HEK293 (cell line): Measurements from ENCODE around the gene OBSCN.

Source experiments
- CTCF ChIA-PET: fragments of 350-600 bp; formaldehyde crosslinking; extraction: SDS; loops from one replicate; lab custom pipeline; 2021; ENCODE audit warnings: antibody characterized with exemption; lab: Yijun Ruan, JAX
- POLR2A ChIA-PET: fragments of 300-600 bp; formaldehyde crosslinking; extraction: SDS; loops from one replicate; lab custom pipeline; 2020; ENCODE audit warnings: antibody characterized with exemption, inconsistent platforms; lab: Yijun Ruan, JAX
- H3K27ac ChIP-seq: fragments of 200-500 bp; sonication (Bioruptor generic); 2 replicates; pipeline ENCODE4 v1.5.1; 2014; ENCODE audit warnings: low read depth, low read length, control low read depth, inconsistent platforms; ENCODE audit errors: extremely low read depth
- H3K36me3 ChIP-seq, 2 experiments: fragments of 200-500 bp in 1 of 2; sonication (Bioruptor generic) in 1 of 2; 1 replicate in 1 of 2; 2 replicates in 1 of 2; pipeline ENCODE4 v1.5.1; 2014 to 2017; ENCODE audit warnings: inconsistent platforms in 2 of 2, low read length in 2 of 2; ENCODE audit not compliant: control insufficient read depth in 2 of 2, insufficient read depth in 1 of 2
- H3K4me1 ChIP-seq: fragments of 200-500 bp; sonication (Bioruptor generic); 2 replicates; pipeline ENCODE4 v1.5.1; 2014; ENCODE audit warnings: mild to moderate bottlenecking, low read length, inconsistent platforms; ENCODE audit not compliant: control insufficient read depth, insufficient read depth
- H3K4me3 ChIP-seq: 2 replicates; pipeline ENCODE4 v1.5.1; 2011; ENCODE audit warnings: low read depth, mild to moderate bottlenecking, control low read depth, low read length, moderate library complexity
- H3K9me3 ChIP-seq: fragments of 200-500 bp; sonication (Bioruptor generic); 2 replicates; pipeline ENCODE4 v1.5.1; 2014; ENCODE audit warnings: low read depth, low read length, inconsistent platforms; ENCODE audit not compliant: control insufficient read depth, insufficient read depth
- BCL11A ChIP-seq: fragments of 450-650 bp; formaldehyde crosslinking; IDR thresholded peaks from 2 replicates; pipeline ENCODE4 v1.5.1; 2016; ENCODE audit warnings: low read depth, missing biosample characterization, missing genetic modification characterization
- BCL11B ChIP-seq: fragments of 450-650 bp; formaldehyde crosslinking; IDR thresholded peaks from 2 replicates; pipeline ENCODE4 v1.5.1; 2016; ENCODE audit warnings: low read depth, missing biosample characterization, missing genetic modification characterization
- SP7 ChIP-seq: fragments of 450-650 bp; formaldehyde crosslinking; IDR thresholded peaks from 2 replicates; pipeline ENCODE4 v1.5.1; 2016; ENCODE audit warnings: missing biosample characterization, missing genetic modification characterization
- ZBTB17 ChIP-seq: fragments of 450-650 bp; formaldehyde crosslinking; IDR thresholded peaks from 2 replicates; pipeline ENCODE4 v1.5.1; 2016; ENCODE audit warnings: missing biosample characterization, missing genetic modification characterization
- ZBTB7A ChIP-seq: fragments of 450-650 bp; formaldehyde crosslinking; IDR thresholded peaks from 2 replicates; pipeline ENCODE4 v1.5.1; 2016; ENCODE audit warnings: low read depth, missing biosample characterization, missing genetic modification characterization
- ZNF121 ChIP-seq: fragments of 450-650 bp; formaldehyde crosslinking; IDR thresholded peaks from 2 replicates; pipeline ENCODE4 v1.5.1; 2016; ENCODE audit warnings: missing biosample characterization, missing genetic modification characterization
- ZNF155 ChIP-seq: fragments of 450-650 bp; formaldehyde crosslinking; IDR thresholded peaks from 2 replicates; pipeline ENCODE4 v1.5.1; 2016; ENCODE audit warnings: missing biosample characterization, missing genetic modification characterization
- ZNF2 ChIP-seq: fragments of 450-650 bp; formaldehyde crosslinking; IDR thresholded peaks from 2 replicates; pipeline ENCODE4 v1.5.1; 2016; ENCODE audit warnings: missing biosample characterization, missing genetic modification characterization
- ZNF214 ChIP-seq: fragments of 450-650 bp; formaldehyde crosslinking; IDR thresholded peaks from 2 replicates; pipeline ENCODE4 v1.5.1; 2017; ENCODE audit warnings: missing biosample characterization, mild to moderate bottlenecking, missing genetic modification characterization, borderline replicate concordance
- ZNF23 ChIP-seq: fragments of 450-650 bp; formaldehyde crosslinking; IDR thresholded peaks from 2 replicates; pipeline ENCODE4 v1.5.1; 2016; ENCODE audit warnings: missing biosample characterization, missing genetic modification characterization, borderline replicate concordance
- ZNF24 ChIP-seq: fragments of 450-650 bp; formaldehyde crosslinking; IDR thresholded peaks from 2 replicates; pipeline ENCODE4 v1.5.1; 2016; ENCODE audit warnings: missing biosample characterization, missing genetic modification characterization
- ZNF302 ChIP-seq: fragments of 450-650 bp; formaldehyde crosslinking; IDR thresholded peaks from 2 replicates; pipeline ENCODE4 v1.5.1; 2016; ENCODE audit warnings: missing biosample characterization, missing genetic modification characterization, low read depth
- ZNF510 ChIP-seq: fragments of 450-650 bp; formaldehyde crosslinking; IDR thresholded peaks from 2 replicates; pipeline ENCODE4 v1.5.1; 2018; ENCODE audit warnings: mild to moderate bottlenecking, missing genetic modification characterization, missing biosample characterization; ENCODE audit not compliant: insufficient replicate concordance
- ZNF521 ChIP-seq: fragments of 450-650 bp; formaldehyde crosslinking; IDR thresholded peaks from 2 replicates; pipeline ENCODE4 v1.5.1; 2017; ENCODE audit warnings: missing biosample characterization, mild to moderate bottlenecking, missing genetic modification characterization
- ZSCAN23 ChIP-seq: fragments of 450-650 bp; formaldehyde crosslinking; IDR thresholded peaks from 2 replicates; pipeline ENCODE4 v1.5.1; 2016; ENCODE audit warnings: missing biosample characterization, missing genetic modification characterization
- TF ChIP-seq, protein P1 (sequence below): fragments of 450-650 bp; formaldehyde crosslinking; IDR thresholded peaks from 2 replicates; pipeline ENCODE4 v1.5.1; 2017; ENCODE audit warnings: missing biosample characterization, missing genetic modification characterization
- TF ChIP-seq, protein P2 (sequence below): fragments of 450-650 bp; formaldehyde crosslinking; IDR thresholded peaks from 2 replicates; pipeline ENCODE4 v1.5.1; 2016; ENCODE audit warnings: missing biosample characterization, missing genetic modification characterization

The OBSCN gene

DNA sequence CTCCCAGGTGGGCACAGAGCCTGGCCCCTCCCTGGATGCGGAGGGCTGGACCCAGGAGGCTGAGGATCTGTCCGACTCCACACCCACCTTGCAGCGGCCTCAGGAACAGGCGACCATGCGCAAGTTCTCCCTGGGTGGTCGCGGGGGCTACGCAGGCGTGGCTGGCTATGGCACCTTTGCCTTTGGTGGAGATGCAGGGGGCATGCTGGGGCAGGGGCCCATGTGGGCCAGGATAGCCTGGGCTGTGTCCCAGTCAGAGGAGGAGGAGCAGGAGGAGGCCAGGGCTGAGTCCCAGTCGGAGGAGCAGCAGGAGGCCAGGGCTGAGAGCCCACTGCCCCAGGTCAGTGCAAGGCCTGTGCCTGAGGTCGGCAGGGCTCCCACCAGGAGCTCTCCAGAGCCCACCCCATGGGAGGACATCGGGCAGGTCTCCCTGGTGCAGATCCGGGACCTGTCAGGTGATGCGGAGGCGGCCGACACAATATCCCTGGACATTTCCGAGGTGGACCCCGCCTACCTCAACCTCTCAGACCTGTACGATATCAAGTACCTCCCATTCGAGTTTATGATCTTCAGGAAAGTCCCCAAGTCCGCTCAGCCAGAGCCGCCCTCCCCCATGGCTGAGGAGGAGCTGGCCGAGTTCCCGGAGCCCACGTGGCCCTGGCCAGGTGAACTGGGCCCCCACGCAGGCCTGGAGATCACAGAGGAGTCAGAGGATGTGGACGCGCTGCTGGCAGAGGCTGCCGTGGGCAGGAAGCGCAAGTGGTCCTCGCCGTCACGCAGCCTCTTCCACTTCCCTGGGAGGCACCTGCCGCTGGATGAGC is 164.5 kb downstream of the OBSCN start (continued):
- TF ChIP-seq, protein P1, sequence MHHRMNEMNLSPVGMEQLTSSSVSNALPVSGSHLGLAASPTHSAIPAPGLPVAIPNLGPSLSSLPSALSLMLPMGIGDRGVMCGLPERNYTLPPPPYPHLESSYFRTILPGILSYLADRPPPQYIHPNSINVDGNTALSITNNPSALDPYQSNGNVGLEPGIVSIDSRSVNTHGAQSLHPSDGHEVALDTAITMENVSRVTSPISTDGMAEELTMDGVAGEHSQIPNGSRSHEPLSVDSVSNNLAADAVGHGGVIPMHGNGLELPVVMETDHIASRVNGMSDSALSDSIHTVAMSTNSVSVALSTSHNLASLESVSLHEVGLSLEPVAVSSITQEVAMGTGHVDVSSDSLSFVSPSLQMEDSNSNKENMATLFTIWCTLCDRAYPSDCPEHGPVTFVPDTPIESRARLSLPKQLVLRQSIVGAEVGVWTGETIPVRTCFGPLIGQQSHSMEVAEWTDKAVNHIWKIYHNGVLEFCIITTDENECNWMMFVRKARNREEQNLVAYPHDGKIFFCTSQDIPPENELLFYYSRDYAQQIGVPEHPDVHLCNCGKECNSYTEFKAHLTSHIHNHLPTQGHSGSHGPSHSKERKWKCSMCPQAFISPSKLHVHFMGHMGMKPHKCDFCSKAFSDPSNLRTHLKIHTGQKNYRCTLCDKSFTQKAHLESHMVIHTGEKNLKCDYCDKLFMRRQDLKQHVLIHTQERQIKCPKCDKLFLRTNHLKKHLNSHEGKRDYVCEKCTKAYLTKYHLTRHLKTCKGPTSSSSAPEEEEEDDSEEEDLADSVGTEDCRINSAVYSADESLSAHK = no peak
- no peak for TF ChIP-seq ZNF214 (tag by site-specific recombination)
- no peak for TF ChIP-seq ZNF521
- no peak for TF ChIP-seq ZNF302 (tag by site-specific recombination)

DNA sequence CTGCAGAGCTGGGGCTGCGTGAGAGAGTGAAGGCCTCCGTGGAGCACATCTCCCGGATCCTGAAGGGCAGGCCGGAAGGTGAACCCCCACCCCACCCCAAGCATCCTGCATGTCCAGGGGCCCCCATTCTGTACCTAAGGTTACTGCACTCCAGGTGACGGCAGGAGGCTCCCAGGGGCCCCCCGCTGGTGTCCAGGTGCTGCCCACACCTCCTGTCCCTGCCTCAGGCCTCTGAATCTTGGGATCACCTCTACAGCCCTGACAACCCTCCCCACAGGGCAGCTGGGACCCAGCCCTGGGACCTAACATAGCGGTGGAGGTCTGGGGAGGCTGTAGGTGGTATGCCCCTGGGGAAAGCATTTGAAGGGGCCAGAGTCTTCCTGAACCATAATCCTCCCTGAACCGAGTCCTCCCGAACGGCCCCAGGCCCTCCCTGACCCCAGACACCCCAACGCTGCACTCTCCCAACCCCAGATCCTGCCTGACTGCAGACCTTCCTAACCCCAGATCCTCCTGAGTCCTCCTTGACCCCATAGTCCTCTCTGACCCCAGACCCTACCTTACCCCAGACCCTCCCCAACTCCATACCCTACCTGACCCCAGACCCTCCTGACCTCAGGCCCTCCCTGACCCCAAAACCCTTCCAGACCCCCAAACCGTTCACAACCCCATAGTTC is 165.3 kb downstream of the OBSCN start:
- CTCF ChIA-PET = interaction anchor here (0.6 kb wide), 1 partner anchor 136 kb away, joined by 3 read pairs; no protein-coding TSS in a partner anchor
- H3K4me3 ChIP-seq = no peak overlapping the region
- TF ChIP-seq ZBTB7A (tag by site-specific recombination) (0 out of 2 replicates have a peak, but pooled peaks have one; percentile 41), ZSCAN23 (tag by site-specific recombination) (no peak), BCL11B (tag by site-specific recombination) (peak; percentile 88), BCL11A (peak; percentile 87)
- no peaks in the 10 kb centered on the region for H3K9me3 ChIP-seq
- POLR2A ChIA-PET = no interaction called here
- no peaks in the 10 kb centered on the region for H3K36me3 ChIP-seq
- H3K4me1 ChIP-seq = no peaks in the 10 kb centered on the region
- H3K27ac ChIP-seq = no peak overlapping the region

DNA sequence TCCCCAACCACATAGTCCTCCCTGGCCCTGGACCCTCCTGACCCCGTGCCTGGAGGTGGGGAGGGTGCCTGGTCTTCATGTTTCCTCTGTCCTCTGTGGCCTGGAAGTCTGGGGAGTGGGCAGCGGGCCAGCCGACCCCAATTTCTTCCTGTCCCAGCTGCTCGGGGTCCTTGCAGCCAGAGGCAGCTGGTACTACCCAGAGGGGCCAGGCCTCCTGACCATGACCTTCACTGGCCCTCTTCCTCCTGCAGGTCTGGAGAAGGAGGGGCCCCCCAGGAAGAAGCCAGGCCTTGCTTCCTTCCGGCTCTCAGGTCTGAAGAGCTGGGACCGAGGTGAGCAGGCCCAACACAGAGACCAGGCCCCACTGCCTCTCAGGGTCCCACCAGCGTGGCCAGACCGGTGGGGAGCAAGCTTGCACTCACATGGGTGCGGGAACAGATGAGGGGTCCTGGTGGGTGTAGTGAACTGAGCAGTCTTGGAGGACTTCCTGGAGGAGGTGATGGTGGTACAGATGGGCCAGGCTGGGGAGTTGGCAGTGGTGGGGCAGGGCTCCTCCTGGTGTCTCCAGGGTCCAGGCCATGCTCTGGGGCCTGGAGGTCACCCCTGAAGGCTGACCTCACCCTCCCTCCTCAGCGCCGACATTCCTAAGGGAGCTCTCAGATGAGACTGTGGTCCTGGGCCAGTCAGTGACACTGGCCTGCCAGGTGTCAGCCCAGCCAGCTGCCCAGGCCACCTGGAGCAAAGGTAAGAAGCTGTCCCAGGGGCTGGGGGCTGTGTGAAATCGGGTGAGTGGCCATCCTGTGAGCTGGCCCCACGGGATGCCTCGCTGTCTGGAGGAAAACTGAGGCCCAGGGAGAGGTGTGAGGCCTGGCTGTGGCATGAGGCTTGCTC is 166.1 kb downstream of the OBSCN start:
- TF ChIP-seq ZBTB17 (tag by site-specific recombination) = no peak
- no peak for TF ChIP-seq ZNF155
- TF ChIP-seq, protein P2, sequence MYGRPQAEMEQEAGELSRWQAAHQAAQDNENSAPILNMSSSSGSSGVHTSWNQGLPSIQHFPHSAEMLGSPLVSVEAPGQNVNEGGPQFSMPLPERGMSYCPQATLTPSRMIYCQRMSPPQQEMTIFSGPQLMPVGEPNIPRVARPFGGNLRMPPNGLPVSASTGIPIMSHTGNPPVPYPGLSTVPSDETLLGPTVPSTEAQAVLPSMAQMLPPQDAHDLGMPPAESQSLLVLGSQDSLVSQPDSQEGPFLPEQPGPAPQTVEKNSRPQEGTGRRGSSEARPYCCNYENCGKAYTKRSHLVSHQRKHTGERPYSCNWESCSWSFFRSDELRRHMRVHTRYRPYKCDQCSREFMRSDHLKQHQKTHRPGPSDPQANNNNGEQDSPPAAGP = peak; percentile 28; the same call in 1 of the 2 replicates
- TF ChIP-seq ZNF510 = no peak
- TF ChIP-seq ZNF121 (tag by site-specific recombination) = 0 out of 2 replicates have a peak, but pooled peaks have one; percentile 38
- TF ChIP-seq ZNF23 (tag by site-specific recombination) = no peak
- TF ChIP-seq ZNF521 = no peak
- 0 out of 2 replicates have a peak, but pooled peaks have one; percentile 12 for TF ChIP-seq BCL11A
- 0 out of 2 replicates have a peak, but pooled peaks have one; percentile 14 for TF ChIP-seq SP7 (tag by site-specific recombination)
- no peak for TF ChIP-seq ZNF24 (tag by site-specific recombination)
- TF ChIP-seq ZNF2 (tag by site-specific recombination) = no peak
- H3K4me3 ChIP-seq = no peak overlapping the region
- POLR2A ChIA-PET = no interaction called here
- no peaks in the 10 kb centered on the region for H3K36me3 ChIP-seq
- CTCF ChIA-PET = interaction anchor here (0.6 to 0.7 kb wide), 2 partner anchors 19 to 321 kb away, joined by 3 read pairs; no protein-coding TSS in a partner anchor
- H3K9me3 ChIP-seq = no peaks in the 10 kb centered on the region
- H3K27ac ChIP-seq = no peak overlapping the region
- peaks cover 2% of the 10 kb centered on the region; the same call in 1 of the 2 replicates for H3K4me1 ChIP-seq
